Liver (tissue), 9 donors: ENCODE measurements around the gene ARHGEF25. TPM values are rescaled to one million over a fixed set of nuclear protein-coding genes. Genes with fewer than 3 reads are reported as not detected.

Source experiments
- DNase-seq: peaks from one replicate; pipeline ENCODE4 v3.0.0-alpha.2; 2017; ENCODE audit warnings: low spot score
- H3K27ac ChIP-seq, 2 donors: one replicate each; pipeline ENCODE4 v1.7.0; 2013; ENCODE audit warnings: inconsistent platforms in 2 of 2, low read length in 2 of 2, control low read depth in 1 of 2, low read depth in 1 of 2, mild to moderate bottlenecking in 1 of 2
- H3K27me3 ChIP-seq, 4 donors: one replicate each; pipeline versions ENCODE4 v1.6.1 to v1.7.0; 2013; ENCODE audit warnings: low read length in 3 of 4, inconsistent platforms in 1 of 4, mild to moderate bottlenecking in 1 of 4, moderate library complexity in 1 of 4; ENCODE audit not compliant: control insufficient read depth in 4 of 4, insufficient read depth in 4 of 4
- H3K36me3 ChIP-seq, 4 donors: one replicate each; pipeline versions ENCODE4 v1.6.1 to v1.7.0; 2013; ENCODE audit warnings: low read length in 3 of 4, mild to moderate bottlenecking in 3 of 4, low read depth in 1 of 4, moderate library complexity in 1 of 4; ENCODE audit not compliant: control insufficient read depth in 4 of 4, insufficient read depth in 3 of 4
- H3K4me1 ChIP-seq, 4 donors: one replicate each; pipeline versions ENCODE4 v1.6.1 to v1.7.0; 2013; ENCODE audit warnings: low read length in 3 of 4, mild to moderate bottlenecking in 3 of 4, moderate library complexity in 1 of 4; ENCODE audit not compliant: control insufficient read depth in 4 of 4, insufficient read depth in 4 of 4
- H3K4me3 ChIP-seq, 3 donors: one replicate each; pipeline versions ENCODE4 v1.6.1 to v1.7.0; 2013; ENCODE audit warnings: low read length in 3 of 3, control low read depth in 1 of 3, low read depth in 1 of 3, mild to moderate bottlenecking in 1 of 3
- H3K9ac ChIP-seq, 2 donors: one replicate each; pipeline ENCODE4 v1.7.0; 2013; ENCODE audit warnings: low read length in 2 of 2, mild to moderate bottlenecking in 2 of 2, moderate library complexity in 2 of 2, control low read depth in 1 of 2, low read depth in 1 of 2
- H3K9me3 ChIP-seq, 4 donors: one replicate each; pipeline versions ENCODE4 v1.6.1 to v1.7.0; 2013; ENCODE audit warnings: low read length in 3 of 4; ENCODE audit not compliant: control insufficient read depth in 4 of 4
- ATF3 ChIP-seq: IDR thresholded peaks from 2 replicates; pipeline ENCODE4 v1.6.1; 2016; ENCODE audit warnings: antibody characterized with exemption
- CTCF ChIP-seq: fragments of 150-350 bp; IDR thresholded peaks from 2 replicates; pipeline ENCODE4 v1.5.1; 2017; ENCODE audit warnings: improper control_type of control experiment, low read depth, low read length; ENCODE audit not compliant: missing input control
- EGR1 ChIP-seq, 2 donors: IDR thresholded peaks; 2 replicates each; pipeline ENCODE4 v1.6.1; 2016 to 2018; ENCODE audit warnings: antibody characterized with exemption in 2 of 2, low read depth in 2 of 2
- FOXA1 ChIP-seq: IDR thresholded peaks from 2 replicates; pipeline ENCODE4 v1.6.1; 2016; ENCODE audit warnings: antibody characterized with exemption
- FOXA2 ChIP-seq: IDR thresholded peaks from 2 replicates; pipeline ENCODE4 v1.6.1; 2016; ENCODE audit warnings: antibody characterized with exemption
- GABPA ChIP-seq, 2 donors: IDR thresholded peaks in 1 of 2; conservative IDR thresholded peaks in 1 of 2; 2 replicates each; pipeline ENCODE4 v1.6.1; 2016; ENCODE audit warnings: antibody characterized with exemption in 2 of 2, mild to moderate bottlenecking in 1 of 2, moderate library complexity in 1 of 2
- HNF4A ChIP-seq, 2 donors: conservative IDR thresholded peaks; 2 replicates each; pipeline ENCODE4 v1.6.1; 2016; ENCODE audit warnings: antibody characterized with exemption in 2 of 2, mild to moderate bottlenecking in 2 of 2
- HNF4G ChIP-seq: IDR thresholded peaks from 2 replicates; pipeline ENCODE4 v1.6.1; 2016; ENCODE audit warnings: antibody characterized with exemption
- JUND ChIP-seq, 2 donors: IDR thresholded peaks; 2 replicates each; pipeline ENCODE4 v1.6.1; 2016; ENCODE audit warnings: antibody characterized with exemption in 2 of 2
- MAX ChIP-seq: IDR thresholded peaks from 2 replicates; pipeline ENCODE4 v1.6.1; 2016; ENCODE audit warnings: antibody characterized with exemption
- NR2F2 ChIP-seq: IDR thresholded peaks from 2 replicates; pipeline ENCODE4 v1.6.1; 2016; ENCODE audit warnings: antibody characterized with exemption
- RAD21 ChIP-seq, 2 donors: IDR thresholded peaks; 2 replicates each; pipeline ENCODE4 v1.6.1; 2016; ENCODE audit warnings: antibody characterized with exemption in 2 of 2, mild to moderate bottlenecking in 2 of 2
- REST ChIP-seq: IDR thresholded peaks from 2 replicates; pipeline ENCODE4 v1.6.1; 2016; ENCODE audit warnings: antibody characterized with exemption, mild to moderate bottlenecking
- RXRA ChIP-seq, 2 donors: IDR thresholded peaks; 2 replicates each; pipeline ENCODE4 v1.6.1; 2017 to 2018; ENCODE audit warnings: antibody characterized with exemption in 2 of 2, mild to moderate bottlenecking in 1 of 2
- SP1 ChIP-seq: IDR thresholded peaks from 2 replicates; pipeline ENCODE4 v1.6.1; 2018; ENCODE audit warnings: antibody characterized with exemption, mild to moderate bottlenecking
- TAF1 ChIP-seq: conservative IDR thresholded peaks from 2 replicates; pipeline ENCODE4 v1.6.1; 2016; ENCODE audit warnings: antibody characterized with exemption, mild to moderate bottlenecking
- YY1 ChIP-seq: IDR thresholded peaks from 2 replicates; pipeline ENCODE4 v1.6.1; 2016; ENCODE audit warnings: antibody characterized with exemption, mild to moderate bottlenecking
- ZBTB33 ChIP-seq: IDR thresholded peaks from 2 replicates; pipeline ENCODE4 v1.6.1; 2016; ENCODE audit warnings: antibody characterized with exemption
- WGBS: extraction: QIAGEN DNeasy Blood & Tissue Kit; methylation state at CpG from one replicate; pipeline ENCODE4 v1.1.7; 2013; 5-methylcytosine and 5-hydroxymethylcytosine counted together
- polyA plus RNA-seq, 2 donors: library from polyadenylated mRNA; stranded (reverse) in 1 of 2; unstranded in 1 of 2; fragments of 200-250 nt in 1 of 2; fragments of >200 nt in 1 of 2; fragmentation: Nextera tagmentation in 1 of 2; extraction: Ambion mirVana in 1 of 2; gene quantifications; one replicate each; pipeline versions ENCODE4 v1.2.1 to v1.2.3, GENCODE V29; 2013 to 2015
- total RNA-seq, 2 donors: library from RNA; depleted of rRNA; stranded (reverse); fragments of >200 nt; gene quantifications; one replicate each; pipeline ENCODE4 v1.2.3, GENCODE V29; 2014
- donor health status: healthy.
- donor health status: healthy.
- donor health status: healthy.
- donor health status: healthy.
- donor health status: healthy.

ARHGEF25 gene
- total and polyA plus RNA-seq, 4 donors = 0.57 to 2.3 (median 1.9) TPM

- Histone ChIP-seq H3K27ac (no peak overlapping the region), H3K36me3 (no peaks in the 10 kb centered on the region), H3K27me3 (peaks cover 0 to 10% (median 0%) of the 10 kb centered on the region in 4 donors), H3K9me3 (no peaks in the 10 kb centered on the region), H3K4me1 (no peaks in the 10 kb centered on the region), H3K4me3 (no peak overlapping the region), H3K9ac (no peak overlapping the region)
- DNase-seq = no peak
- no peak for TF ChIP-seq GABPA (IDR thresholded peaks at IDR 0.05 in 1 of 2, conservative IDR thresholded peaks at IDR 0.05 in 1 of 2)
- no peak for TF ChIP-seq EGR1 (IDR thresholded peaks at IDR 0.05; ENCODE audit: low read depth in 2 of 2)
- TF ChIP-seq FOXA1 = no peak
- no peak for TF ChIP-seq HNF4G
- no peak for TF ChIP-seq SP1
- no peak for TF ChIP-seq HNF4A (conservative IDR thresholded peaks at IDR 0.05)
- no peak for TF ChIP-seq RXRA (IDR thresholded peaks at IDR 0.05)
- TF ChIP-seq REST = no peak
- TF ChIP-seq ATF3 = no peak
- no peak for TF ChIP-seq TAF1
- no peak for TF ChIP-seq JUND (IDR thresholded peaks at IDR 0.05)
- TF ChIP-seq YY1 = no peak
- no peak for TF ChIP-seq CTCF
- no peak for TF ChIP-seq MAX
- TF ChIP-seq FOXA2 = no peak
- TF ChIP-seq ZBTB33 = no peak
- no peak for TF ChIP-seq RAD21 (IDR thresholded peaks at IDR 0.05)
- TF ChIP-seq NR2F2 = no peak
- 72% methylated on average over 6 of the region's 6 CpGs for WGBS
Measured at GRCh38 chr12:57568838-57569237, 42.4 kb upstream of the ARHGEF25 start.
